ENCODE results near the gene SLX9. TPM values are rescaled to one million over a fixed set of nuclear protein-coding genes. Genes with fewer than 3 reads are reported as not detected.
"Not testable (repeated sequence)": the region's sequence is repeated elsewhere in the genome, so short reads cannot be mapped to it uniquely, and the experiment has no call there.

The SLX9 gene
- total RNA-seq, 3 donors from 2014 or later = 15.8 to 17.7 (median 17.0) TPM

GRCh38 chr21:44910229-44911067, 29.4 kb upstream of the SLX9 start:
- peaks cover 0 to 8% of the 10 kb centered on the region in 2 donors for H3K4me1 ChIP-seq
- H3K4me3 ChIP-seq = no peak overlapping the region
- intact Hi-C loops (cut with DNase I; ENCODE audit: low total_unique reads) = no loop called here
- H3K27me3 ChIP-seq = no peaks in the 10 kb centered on the region
- H3K27ac ChIP-seq = no peak overlapping the region
- H3K36me3 ChIP-seq = no peaks in the 10 kb centered on the region
- no peak for TF ChIP-seq POLR2AphosphoS5 (IDR thresholded peaks at IDR 0.05)
- H3K9me3 ChIP-seq = no peaks in the 10 kb centered on the region
- DNase-seq (ENCODE audit: low spot score in 2 of 2) = no peak

GRCh38 chr21:44911068-44911383, 28.8 kb upstream of the SLX9 start:
- intact Hi-C loops (cut with DNase I; ENCODE audit: low total_unique reads) = no loop called here
- Histone ChIP-seq H3K27ac (peak overlapping the region in 1 of 2 donors; percentile 84), H3K4me3 (no peak overlapping the region), H3K27me3 (no peaks in the 10 kb centered on the region), H3K4me1 (peaks cover 0 to 8% of the 10 kb centered on the region in 2 donors), H3K9me3 (no peaks in the 10 kb centered on the region), H3K36me3 (no peaks in the 10 kb centered on the region)
- TF ChIP-seq CTCF (IDR thresholded peaks at IDR 0.05) = no peak
- TF ChIP-seq POLR2AphosphoS5 (IDR thresholded peaks at IDR 0.05) = no peak
- TF ChIP-seq POLR2A (IDR thresholded peaks at IDR 0.05) = no peak
- no peak for DNase-seq (ENCODE audit: low spot score in 2 of 2)

GRCh38 chr21:44911384-44912157, 28.3 kb upstream of the SLX9 start:
- TF ChIP-seq POLR2AphosphoS5 (IDR thresholded peaks at IDR 0.05) (peak; percentile 19 to 29 (median 27)), CTCF (IDR thresholded peaks at IDR 0.05) (peak; percentile 51 to 70 (median 64)), POLR2A (IDR thresholded peaks at IDR 0.05) (no peak)
- peak overlapping the region in 1 of 3 donors; percentile 32 for H3K4me3 ChIP-seq
- H3K36me3 ChIP-seq = no peaks in the 10 kb centered on the region
- H3K27me3 ChIP-seq = no peaks in the 10 kb centered on the region
- peak overlapping the region; percentile 65 to 84 for H3K27ac ChIP-seq
- peak; percentile 86 to 89 for DNase-seq (ENCODE audit: low spot score in 2 of 2)
- H3K4me1 ChIP-seq = peaks cover 0 to 8% of the 10 kb centered on the region in 2 donors
- no peaks in the 10 kb centered on the region for H3K9me3 ChIP-seq
- intact Hi-C loops (cut with DNase I; ENCODE audit: low total_unique reads) = no loop called here

- intact Hi-C loops (cut with DNase I; ENCODE audit: low total_unique reads) = no loop called here
- H3K9me3 ChIP-seq = no peaks in the 10 kb centered on the region
- H3K27ac ChIP-seq = peak overlapping the region; percentile 65 to 84
- DNase-seq (ENCODE audit: low spot score in 2 of 2) = no peak
- H3K36me3 ChIP-seq = no peaks in the 10 kb centered on the region
- TF ChIP-seq POLR2AphosphoS5 (IDR thresholded peaks at IDR 0.05) = no peak
- TF ChIP-seq POLR2A (IDR thresholded peaks at IDR 0.05) = no peak
- TF ChIP-seq CTCF (IDR thresholded peaks at IDR 0.05) = no peak
- peaks cover 0 to 8% of the 10 kb centered on the region in 2 donors for H3K4me1 ChIP-seq
- no peaks in the 10 kb centered on the region for H3K27me3 ChIP-seq
- peak overlapping the region in 1 of 3 donors; percentile 22 for H3K4me3 ChIP-seq
Measured at GRCh38 chr21:44912158-44912473, 27.7 kb upstream of the SLX9 start.

GRCh38 chr21:44912506-44913412, 27.1 kb upstream of the SLX9 start:
- H3K9me3 ChIP-seq; H3K4me3 ChIP-seq; H3K36me3 ChIP-seq; H3K27me3 ChIP-seq; intact Hi-C loops (cut with DNase I; ENCODE audit: low total_unique reads); DNase-seq (ENCODE audit: low spot score in 2 of 2): not testable (repeated sequence)
- H3K27ac ChIP-seq = peak overlapping the region; percentile 65 to 84
- peaks cover 0 to 13% of the 10 kb centered on the region in 2 donors for H3K4me1 ChIP-seq

Measured in breast epithelium (tissue), 4 donors.